AG09319 (cell line): Measurements from ENCODE around the gene C1orf87.
"Not testable (repeated sequence)": the region's sequence is repeated elsewhere in the genome, so short reads cannot be mapped to it uniquely, and the experiment has no call there.

Source experiments
- DNase-seq: peaks from one replicate; pipeline ENCODE4 v3.0.0-alpha.2; 2010; ENCODE audit warnings: low read depth; ENCODE audit errors: extremely low read depth
- TF ChIP-seq, protein P1 (sequence below): IDR thresholded peaks from 2 replicates; pipeline ENCODE4 v1.5.1; 2011; ENCODE audit warnings: low read depth, mild to moderate bottlenecking, inconsistent platforms, low read length, moderate library complexity

C1orf87 gene

DNA sequence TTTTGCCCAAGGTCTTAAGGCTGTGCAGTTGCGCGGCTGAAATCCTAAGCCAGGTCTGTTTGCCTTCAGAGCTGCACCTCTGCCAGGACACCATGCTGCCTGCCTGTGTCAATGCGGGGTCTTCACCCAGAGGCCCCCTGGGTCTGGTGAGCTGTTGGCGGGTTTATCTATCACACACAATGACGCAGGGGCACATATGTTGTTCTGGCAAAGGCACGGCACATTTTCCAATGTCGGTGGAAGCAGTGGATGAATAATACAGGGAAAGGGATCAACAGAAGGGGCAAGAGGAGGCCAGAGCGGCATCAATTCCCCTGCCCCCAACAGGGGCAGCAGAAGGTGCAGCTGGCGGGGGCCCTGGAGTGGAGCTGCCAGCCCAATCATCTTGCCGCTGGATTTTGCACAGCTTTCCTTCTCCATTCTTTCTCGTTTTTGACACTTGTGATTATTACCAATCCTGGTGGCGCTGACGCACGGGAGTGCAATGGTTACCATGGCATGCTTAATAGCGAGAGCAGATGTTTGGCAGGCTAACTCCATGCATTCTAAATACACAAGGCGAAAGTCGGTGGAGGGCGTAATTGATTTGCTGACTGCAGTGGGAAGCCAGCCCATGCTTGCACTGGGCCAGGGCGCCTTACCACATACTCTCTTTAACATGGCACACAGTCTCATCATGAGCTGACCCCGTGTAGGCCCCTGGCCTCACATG, 101.2 kb downstream of the C1orf87 start:
- TF ChIP-seq, protein P1, sequence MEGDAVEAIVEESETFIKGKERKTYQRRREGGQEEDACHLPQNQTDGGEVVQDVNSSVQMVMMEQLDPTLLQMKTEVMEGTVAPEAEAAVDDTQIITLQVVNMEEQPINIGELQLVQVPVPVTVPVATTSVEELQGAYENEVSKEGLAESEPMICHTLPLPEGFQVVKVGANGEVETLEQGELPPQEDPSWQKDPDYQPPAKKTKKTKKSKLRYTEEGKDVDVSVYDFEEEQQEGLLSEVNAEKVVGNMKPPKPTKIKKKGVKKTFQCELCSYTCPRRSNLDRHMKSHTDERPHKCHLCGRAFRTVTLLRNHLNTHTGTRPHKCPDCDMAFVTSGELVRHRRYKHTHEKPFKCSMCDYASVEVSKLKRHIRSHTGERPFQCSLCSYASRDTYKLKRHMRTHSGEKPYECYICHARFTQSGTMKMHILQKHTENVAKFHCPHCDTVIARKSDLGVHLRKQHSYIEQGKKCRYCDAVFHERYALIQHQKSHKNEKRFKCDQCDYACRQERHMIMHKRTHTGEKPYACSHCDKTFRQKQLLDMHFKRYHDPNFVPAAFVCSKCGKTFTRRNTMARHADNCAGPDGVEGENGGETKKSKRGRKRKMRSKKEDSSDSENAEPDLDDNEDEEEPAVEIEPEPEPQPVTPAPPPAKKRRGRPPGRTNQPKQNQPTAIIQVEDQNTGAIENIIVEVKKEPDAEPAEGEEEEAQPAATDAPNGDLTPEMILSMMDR, result no peak
- peak; percentile 48 for DNase-seq

DNA sequence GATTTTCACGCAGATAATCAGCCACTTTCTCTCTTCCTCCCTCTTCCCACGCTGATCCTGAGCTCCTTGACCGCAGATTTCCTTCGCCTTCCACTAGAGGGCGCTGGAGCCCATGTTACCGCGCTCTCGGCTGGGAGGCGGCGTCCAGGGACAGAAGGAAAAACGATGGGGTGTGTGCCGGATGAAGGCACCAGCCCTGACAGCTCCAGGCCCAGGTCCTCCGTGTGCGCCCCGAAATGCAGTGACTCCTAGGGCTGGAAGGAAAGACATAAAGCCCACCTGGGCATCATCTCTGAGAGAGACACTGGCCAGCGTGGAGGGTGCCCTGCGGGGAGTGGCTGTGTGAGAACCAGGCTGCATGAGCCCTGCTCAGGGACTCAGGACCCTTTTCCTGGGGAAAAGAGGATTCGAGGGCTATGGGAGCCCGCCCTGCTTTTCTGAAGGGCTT, 102.1 kb downstream of the C1orf87 start:
- no peak for DNase-seq
- TF ChIP-seq, protein P1, result peak; percentile 87

DNA sequence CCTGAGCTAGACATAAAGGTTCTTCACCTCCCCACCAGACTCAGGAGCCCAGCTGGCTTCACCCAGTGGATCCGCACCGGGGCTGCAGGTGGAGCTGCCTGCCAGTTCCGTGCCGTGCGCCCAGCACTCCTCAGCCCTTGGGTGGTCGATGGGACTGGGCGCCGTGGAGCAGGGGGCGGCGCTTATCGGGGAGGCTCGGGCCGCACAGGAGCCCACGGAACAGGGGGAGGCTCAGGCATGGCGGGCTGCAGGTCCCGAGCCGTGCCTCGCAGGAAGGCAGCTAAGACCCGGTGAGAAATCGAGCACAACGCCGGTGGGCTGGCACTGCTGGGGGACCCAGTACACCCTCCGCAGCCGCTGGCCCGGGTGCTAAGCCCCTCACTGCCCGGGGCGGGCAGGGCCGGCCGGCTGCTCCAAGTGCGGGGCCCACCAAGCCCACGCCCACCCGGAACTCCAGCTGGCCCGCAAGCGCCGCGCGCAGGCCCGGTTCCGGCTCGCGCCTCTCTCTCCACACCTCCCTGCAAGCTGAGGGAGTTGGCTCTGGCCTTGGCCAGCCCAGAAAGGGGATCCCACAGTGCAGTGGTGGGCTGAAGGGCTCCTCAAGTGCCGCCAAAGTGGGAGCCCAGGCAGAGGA, 103.9 kb downstream of the C1orf87 start:
- DNase-seq, result not testable (repeated sequence)

DNA sequence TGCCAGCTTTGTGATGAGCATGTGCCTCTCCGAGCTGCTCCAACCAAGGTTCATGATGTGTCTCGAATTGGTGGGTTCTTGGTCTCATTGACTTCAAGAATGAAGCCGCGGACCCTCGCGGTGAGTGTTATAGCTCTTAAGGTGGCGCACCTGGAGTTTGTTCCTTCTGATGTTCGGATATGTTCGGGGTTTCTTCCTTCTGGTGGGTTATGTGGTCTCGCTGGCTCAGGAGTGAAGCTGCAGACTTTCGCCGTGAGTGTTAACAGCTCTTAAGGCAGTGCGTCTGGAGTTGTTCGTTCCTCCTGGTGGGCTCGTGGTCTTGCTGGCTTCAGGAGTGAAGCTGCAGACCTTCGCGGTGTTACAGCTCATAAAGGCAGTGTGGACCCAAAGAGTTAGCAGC, 104.8 kb downstream of the C1orf87 start:
- not testable (repeated sequence) for DNase-seq

DNA sequence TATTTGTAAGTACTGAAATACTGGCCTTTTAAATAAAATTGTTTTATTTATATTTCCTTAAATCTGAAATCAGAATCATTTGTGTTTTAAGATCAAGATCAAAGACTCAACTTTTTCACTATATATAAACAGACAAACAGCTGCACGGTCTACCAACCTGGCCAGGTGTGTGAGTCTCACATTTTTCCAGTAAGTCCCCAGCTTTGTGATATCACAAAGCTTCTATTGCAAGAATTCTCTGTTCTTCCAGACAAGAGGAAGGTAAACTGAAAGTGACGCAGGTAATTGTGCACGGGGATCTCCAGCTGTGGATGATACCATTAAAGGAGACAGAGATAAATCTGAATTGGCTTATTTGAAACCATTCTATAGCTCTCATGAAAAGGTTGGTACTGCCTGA, 105.8 kb downstream of the C1orf87 start:
- TF ChIP-seq, protein P1, result no peak
- DNase-seq, result no peak

DNA sequence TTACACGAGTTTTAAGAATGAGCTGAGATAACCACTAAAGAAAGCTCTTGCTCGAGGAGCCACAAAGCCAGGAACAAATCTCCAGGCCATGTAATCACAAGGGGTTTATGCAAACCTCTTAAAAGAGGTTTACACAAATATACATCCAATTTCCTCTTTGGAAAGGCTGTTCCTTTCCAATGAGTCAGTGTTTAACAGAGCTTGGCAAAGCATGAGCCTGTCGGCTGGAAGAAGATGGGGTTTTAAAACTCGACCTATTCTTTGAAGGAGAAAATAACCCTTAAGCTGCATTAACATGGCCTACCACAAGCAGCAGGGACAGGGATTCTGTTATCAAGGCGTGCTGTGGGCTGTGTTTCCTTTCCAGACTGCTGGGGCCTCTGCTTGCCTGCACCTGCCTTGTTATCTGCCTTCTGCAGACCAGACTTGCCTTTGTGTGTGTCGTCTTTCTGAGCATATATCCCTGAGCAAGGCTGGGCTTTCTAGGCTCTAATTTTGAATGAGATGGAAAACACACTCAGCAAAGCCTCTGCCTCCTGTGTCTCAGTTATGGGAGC, 106.4 kb downstream of the C1orf87 start:
- TF ChIP-seq, protein P1, result no peak
- no peak for DNase-seq

DNA sequence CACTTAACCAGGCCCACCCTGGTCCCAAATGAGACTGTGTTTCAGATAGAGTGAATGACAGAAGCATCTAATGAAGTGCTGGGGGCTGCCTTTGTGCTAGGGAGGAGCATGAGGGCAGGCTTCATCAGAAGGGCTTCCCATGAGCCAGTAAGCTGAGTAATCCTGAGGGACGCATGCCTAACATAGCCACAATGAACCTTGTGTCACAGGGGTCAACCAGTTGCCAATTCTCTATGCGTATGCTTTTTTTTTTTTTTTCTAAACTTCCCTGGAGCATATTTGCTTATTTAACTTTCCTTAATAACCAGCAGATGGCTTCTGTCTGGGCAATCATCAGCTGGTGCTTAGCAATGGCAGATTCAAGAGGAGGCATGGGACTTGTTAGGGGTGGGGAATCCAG, 121.5 kb downstream of the C1orf87 start:
- no peak for DNase-seq
- TF ChIP-seq, protein P1, result no peak

DNA sequence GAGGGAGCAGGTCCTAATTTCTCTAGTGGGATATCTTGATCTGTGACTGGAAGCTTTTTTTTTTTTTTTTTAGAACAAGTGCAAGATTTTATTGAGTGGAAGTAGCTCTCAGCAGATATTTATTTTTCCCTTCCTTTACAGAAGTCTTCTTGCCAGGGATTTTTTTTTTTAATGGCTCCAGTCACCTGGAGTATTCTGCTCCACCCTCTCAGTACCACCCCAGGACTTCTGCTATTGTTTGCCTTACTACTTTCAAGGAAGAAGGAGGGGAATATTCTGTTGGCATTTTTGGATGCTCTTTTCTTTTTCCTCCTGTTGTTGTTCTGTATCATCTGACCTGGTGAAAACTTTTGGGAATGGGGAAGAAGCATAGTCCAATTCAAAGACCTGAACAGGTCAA, 123.9 kb downstream of the C1orf87 start:
- TF ChIP-seq, protein P1, result no peak
- DNase-seq, result no peak
